HEK293 (cell line): ENCODE results near the gene C20orf144.

Experiments used
- INSM2 ChIP-seq: fragments of 450-650 bp; formaldehyde crosslinking; IDR thresholded peaks from 2 replicates; pipeline ENCODE4 v1.5.1; 2016; ENCODE audit warnings: missing biosample characterization, missing genetic modification characterization
- KLF17 ChIP-seq: fragments of 450-650 bp; formaldehyde crosslinking; IDR thresholded peaks from 2 replicates; pipeline ENCODE4 v1.5.1; 2016; ENCODE audit warnings: missing biosample characterization, missing genetic modification characterization
- KLF8 ChIP-seq: fragments of 450-650 bp; formaldehyde crosslinking; IDR thresholded peaks from 2 replicates; pipeline ENCODE4 v1.5.1; 2016; ENCODE audit warnings: missing biosample characterization, missing genetic modification characterization
- MYNN ChIP-seq: fragments of 450-650 bp; formaldehyde crosslinking; IDR thresholded peaks from 2 replicates; pipeline ENCODE4 v1.5.1; 2016; ENCODE audit warnings: missing biosample characterization, missing genetic modification characterization, borderline replicate concordance
- PBX3 ChIP-seq: sonication (generic); formaldehyde crosslinking; IDR thresholded peaks from 2 replicates; pipeline ENCODE4 v1.8.1; 2022; ENCODE audit warnings: mild to moderate bottlenecking, moderate library complexity, missing genetic modification reagents
- YY1 ChIP-seq: fragments of 450-650 bp; formaldehyde crosslinking; IDR thresholded peaks from 2 replicates; pipeline ENCODE4 v1.5.1; 2018; ENCODE audit warnings: missing biosample characterization, missing genetic modification characterization
- ZBTB17 ChIP-seq: fragments of 450-650 bp; formaldehyde crosslinking; IDR thresholded peaks from 2 replicates; pipeline ENCODE4 v1.5.1; 2016; ENCODE audit warnings: missing biosample characterization, missing genetic modification characterization
- ZEB2 ChIP-seq: fragments of 450-650 bp; formaldehyde crosslinking; IDR thresholded peaks from 2 replicates; pipeline ENCODE4 v1.5.1; 2016; ENCODE audit warnings: missing biosample characterization, missing genetic modification characterization
- ZFHX2 ChIP-seq: fragments of 450-650 bp; formaldehyde crosslinking; conservative IDR thresholded peaks from 2 replicates; pipeline ENCODE4 v1.5.1; 2016; ENCODE audit warnings: missing biosample characterization, missing genetic modification characterization
- ZFP37 ChIP-seq: fragments of 450-650 bp; formaldehyde crosslinking; IDR thresholded peaks from 2 replicates; pipeline ENCODE4 v1.5.1; 2016; ENCODE audit warnings: missing biosample characterization, missing genetic modification characterization
- ZIC2 ChIP-seq: fragments of 450-650 bp; formaldehyde crosslinking; IDR thresholded peaks from 2 replicates; pipeline ENCODE4 v1.5.1; 2016; ENCODE audit warnings: missing biosample characterization, missing genetic modification characterization
- ZNF391 ChIP-seq: fragments of 450-650 bp; formaldehyde crosslinking; IDR thresholded peaks from 2 replicates; pipeline ENCODE4 v1.5.1; 2016; ENCODE audit warnings: low read depth, missing biosample characterization, missing genetic modification characterization, borderline replicate concordance
- ZNF560 ChIP-seq: fragments of 450-650 bp; formaldehyde crosslinking; IDR thresholded peaks from 2 replicates; pipeline ENCODE4 v1.5.1; 2017; ENCODE audit warnings: missing biosample characterization, missing genetic modification characterization, borderline replicate concordance
- ZNF561 ChIP-seq: fragments of 450-650 bp; IDR thresholded peaks from 2 replicates; pipeline ENCODE4 v1.5.1; 2018; ENCODE audit warnings: missing biosample characterization, missing genetic modification characterization, borderline replicate concordance
- ZNF585B ChIP-seq: fragments of 450-650 bp; formaldehyde crosslinking; IDR thresholded peaks from 2 replicates; pipeline ENCODE4 v1.5.1; 2016; ENCODE audit warnings: missing biosample characterization, missing genetic modification characterization
- ZNF621 ChIP-seq: fragments of 450-650 bp; formaldehyde crosslinking; IDR thresholded peaks from 2 replicates; pipeline ENCODE4 v1.5.1; 2017; ENCODE audit warnings: missing biosample characterization, missing genetic modification characterization
- ZNF629 ChIP-seq: fragments of 450-650 bp; formaldehyde crosslinking; IDR thresholded peaks from 2 replicates; pipeline ENCODE4 v1.5.1; 2017; ENCODE audit warnings: missing biosample characterization, missing genetic modification characterization
- ZNF654 ChIP-seq: fragments of 450-650 bp; formaldehyde crosslinking; IDR thresholded peaks from 2 replicates; pipeline ENCODE4 v1.5.1; 2016; ENCODE audit warnings: low read depth, missing biosample characterization, missing genetic modification characterization
- ZNF670 ChIP-seq: fragments of 450-650 bp; formaldehyde crosslinking; IDR thresholded peaks from 2 replicates; pipeline ENCODE4 v1.5.1; 2016; ENCODE audit warnings: missing biosample characterization, missing genetic modification characterization, low read depth
- ZXDB ChIP-seq: fragments of 450-650 bp; formaldehyde crosslinking; IDR thresholded peaks from 2 replicates; pipeline ENCODE4 v1.5.1; 2016; ENCODE audit warnings: missing biosample characterization, missing genetic modification characterization
- TF ChIP-seq, protein P1 (sequence below): fragments of 450-650 bp; IDR thresholded peaks from 2 replicates; pipeline ENCODE4 v1.5.1; 2018; ENCODE audit warnings: missing biosample characterization, mild to moderate bottlenecking, missing genetic modification characterization
- TF ChIP-seq, protein P2 (sequence below): fragments of 450-650 bp; formaldehyde crosslinking; conservative IDR thresholded peaks from 2 replicates; pipeline ENCODE4 v1.5.1; 2016; ENCODE audit warnings: low read depth, missing biosample characterization, missing genetic modification characterization
- TF ChIP-seq, protein P3 (sequence below): fragments of 450-650 bp; formaldehyde crosslinking; IDR thresholded peaks from 2 replicates; pipeline ENCODE4 v1.5.1; 2016; ENCODE audit warnings: missing biosample characterization, missing genetic modification characterization
- TF ChIP-seq, protein P4 (sequence below): fragments of 450-650 bp; formaldehyde crosslinking; IDR thresholded peaks from 2 replicates; pipeline ENCODE4 v1.5.1; 2016; ENCODE audit warnings: missing biosample characterization, missing genetic modification characterization

Gene C20orf144

GRCh38 chr20:33653218-33653899 is 8.8 kb upstream of the C20orf144 start (continued):
- TF ChIP-seq ZNF561 (tag by site-specific recombination) (peak; percentile 99), ZNF670 (tag by site-specific recombination) (no peak), ZNF654 (tag by site-specific recombination) (peak; percentile 90), KLF17 (tag by site-specific recombination) (0 out of 2 replicates have a peak, but pooled peaks have one; percentile 37), ZIC2 (no peak; the same call in 1 of the 2 replicates), ZFHX2 (no peak), ZNF391 (tag by site-specific recombination) (peak; percentile 54; the same call in 1 of the 2 replicates), ZNF560 (tag by site-specific recombination) (no peak), ZEB2 (tag by site-specific recombination) (peak; percentile 56; the same call in 1 of the 2 replicates), ZNF629 (peak; percentile 37; the same call in 1 of the 2 replicates), MYNN (no peak), ZBTB17 (tag by site-specific recombination) (peak; percentile 41; the same call in 1 of the 2 replicates), PBX3 (CRISPR knock-in tag) (no peak), ZNF621 (tag by site-specific recombination) (no peak), ZNF585B (tag by site-specific recombination) (no peak), ZFP37 (tag by site-specific recombination) (peak; percentile 49; the same call in 1 of the 2 replicates), INSM2 (no peak), ZXDB (tag by site-specific recombination) (no peak), KLF8 (tag by site-specific recombination) (no peak), YY1 (0 out of 2 replicates have a peak, but pooled peaks have one; percentile 33)
- TF ChIP-seq, protein P1, sequence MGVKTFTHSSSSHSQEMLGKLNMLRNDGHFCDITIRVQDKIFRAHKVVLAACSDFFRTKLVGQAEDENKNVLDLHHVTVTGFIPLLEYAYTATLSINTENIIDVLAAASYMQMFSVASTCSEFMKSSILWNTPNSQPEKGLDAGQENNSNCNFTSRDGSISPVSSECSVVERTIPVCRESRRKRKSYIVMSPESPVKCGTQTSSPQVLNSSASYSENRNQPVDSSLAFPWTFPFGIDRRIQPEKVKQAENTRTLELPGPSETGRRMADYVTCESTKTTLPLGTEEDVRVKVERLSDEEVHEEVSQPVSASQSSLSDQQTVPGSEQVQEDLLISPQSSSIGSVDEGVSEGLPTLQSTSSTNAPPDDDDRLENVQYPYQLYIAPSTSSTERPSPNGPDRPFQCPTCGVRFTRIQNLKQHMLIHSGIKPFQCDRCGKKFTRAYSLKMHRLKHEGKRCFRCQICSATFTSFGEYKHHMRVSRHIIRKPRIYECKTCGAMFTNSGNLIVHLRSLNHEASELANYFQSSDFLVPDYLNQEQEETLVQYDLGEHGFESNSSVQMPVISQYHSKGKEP (tag by site-specific recombination), result no peak
- TF ChIP-seq, protein P2, sequence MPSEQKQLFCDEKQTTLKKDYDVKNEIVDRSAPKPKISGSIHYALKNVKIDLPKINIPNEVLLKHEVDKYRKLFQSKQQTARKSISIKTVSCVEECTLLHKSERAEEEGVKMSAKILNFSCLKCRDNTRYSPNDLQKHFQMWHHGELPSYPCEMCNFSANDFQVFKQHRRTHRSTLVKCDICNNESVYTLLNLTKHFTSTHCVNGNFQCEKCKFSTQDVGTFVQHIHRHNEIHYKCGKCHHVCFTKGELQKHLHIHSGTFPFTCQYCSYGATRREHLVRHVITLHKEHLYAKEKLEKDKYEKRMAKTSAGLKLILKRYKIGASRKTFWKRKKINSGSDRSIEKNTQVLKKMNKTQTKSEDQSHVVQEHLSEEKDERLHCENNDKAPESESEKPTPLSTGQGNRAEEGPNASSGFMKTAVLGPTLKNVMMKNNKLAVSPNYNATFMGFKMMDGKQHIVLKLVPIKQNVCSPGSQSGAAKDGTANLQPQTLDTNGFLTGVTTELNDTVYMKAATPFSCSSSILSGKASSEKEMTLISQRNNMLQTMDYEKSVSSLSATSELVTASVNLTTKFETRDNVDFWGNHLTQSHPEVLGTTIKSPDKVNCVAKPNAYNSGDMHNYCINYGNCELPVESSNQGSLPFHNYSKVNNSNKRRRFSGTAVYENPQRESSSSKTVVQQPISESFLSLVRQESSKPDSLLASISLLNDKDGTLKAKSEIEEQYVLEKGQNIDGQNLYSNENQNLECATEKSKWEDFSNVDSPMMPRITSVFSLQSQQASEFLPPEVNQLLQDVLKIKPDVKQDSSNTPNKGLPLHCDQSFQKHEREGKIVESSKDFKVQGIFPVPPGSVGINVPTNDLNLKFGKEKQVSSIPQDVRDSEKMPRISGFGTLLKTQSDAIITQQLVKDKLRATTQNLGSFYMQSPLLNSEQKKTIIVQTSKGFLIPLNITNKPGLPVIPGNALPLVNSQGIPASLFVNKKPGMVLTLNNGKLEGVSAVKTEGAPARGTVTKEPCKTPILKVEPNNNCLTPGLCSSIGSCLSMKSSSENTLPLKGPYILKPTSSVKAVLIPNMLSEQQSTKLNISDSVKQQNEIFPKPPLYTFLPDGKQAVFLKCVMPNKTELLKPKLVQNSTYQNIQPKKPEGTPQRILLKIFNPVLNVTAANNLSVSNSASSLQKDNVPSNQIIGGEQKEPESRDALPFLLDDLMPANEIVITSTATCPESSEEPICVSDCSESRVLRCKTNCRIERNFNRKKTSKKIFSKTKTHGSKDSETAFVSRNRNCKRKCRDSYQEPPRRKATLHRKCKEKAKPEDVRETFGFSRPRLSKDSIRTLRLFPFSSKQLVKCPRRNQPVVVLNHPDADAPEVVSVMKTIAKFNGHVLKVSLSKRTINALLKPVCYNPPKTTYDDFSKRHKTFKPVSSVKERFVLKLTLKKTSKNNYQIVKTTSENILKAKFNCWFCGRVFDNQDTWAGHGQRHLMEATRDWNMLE, result no peak
- TF ChIP-seq, protein P3, sequence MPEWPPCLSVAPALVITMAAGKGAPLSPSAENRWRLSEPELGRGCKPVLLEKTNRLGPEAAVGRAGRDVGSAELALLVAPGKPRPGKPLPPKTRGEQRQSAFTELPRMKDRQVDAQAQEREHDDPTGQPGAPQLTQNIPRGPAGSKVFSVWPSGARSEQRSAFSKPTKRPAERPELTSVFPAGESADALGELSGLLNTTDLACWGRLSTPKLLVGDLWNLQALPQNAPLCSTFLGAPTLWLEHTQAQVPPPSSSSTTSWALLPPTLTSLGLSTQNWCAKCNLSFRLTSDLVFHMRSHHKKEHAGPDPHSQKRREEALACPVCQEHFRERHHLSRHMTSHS (tag by site-specific recombination), result no peak
- TF ChIP-seq, protein P4, sequence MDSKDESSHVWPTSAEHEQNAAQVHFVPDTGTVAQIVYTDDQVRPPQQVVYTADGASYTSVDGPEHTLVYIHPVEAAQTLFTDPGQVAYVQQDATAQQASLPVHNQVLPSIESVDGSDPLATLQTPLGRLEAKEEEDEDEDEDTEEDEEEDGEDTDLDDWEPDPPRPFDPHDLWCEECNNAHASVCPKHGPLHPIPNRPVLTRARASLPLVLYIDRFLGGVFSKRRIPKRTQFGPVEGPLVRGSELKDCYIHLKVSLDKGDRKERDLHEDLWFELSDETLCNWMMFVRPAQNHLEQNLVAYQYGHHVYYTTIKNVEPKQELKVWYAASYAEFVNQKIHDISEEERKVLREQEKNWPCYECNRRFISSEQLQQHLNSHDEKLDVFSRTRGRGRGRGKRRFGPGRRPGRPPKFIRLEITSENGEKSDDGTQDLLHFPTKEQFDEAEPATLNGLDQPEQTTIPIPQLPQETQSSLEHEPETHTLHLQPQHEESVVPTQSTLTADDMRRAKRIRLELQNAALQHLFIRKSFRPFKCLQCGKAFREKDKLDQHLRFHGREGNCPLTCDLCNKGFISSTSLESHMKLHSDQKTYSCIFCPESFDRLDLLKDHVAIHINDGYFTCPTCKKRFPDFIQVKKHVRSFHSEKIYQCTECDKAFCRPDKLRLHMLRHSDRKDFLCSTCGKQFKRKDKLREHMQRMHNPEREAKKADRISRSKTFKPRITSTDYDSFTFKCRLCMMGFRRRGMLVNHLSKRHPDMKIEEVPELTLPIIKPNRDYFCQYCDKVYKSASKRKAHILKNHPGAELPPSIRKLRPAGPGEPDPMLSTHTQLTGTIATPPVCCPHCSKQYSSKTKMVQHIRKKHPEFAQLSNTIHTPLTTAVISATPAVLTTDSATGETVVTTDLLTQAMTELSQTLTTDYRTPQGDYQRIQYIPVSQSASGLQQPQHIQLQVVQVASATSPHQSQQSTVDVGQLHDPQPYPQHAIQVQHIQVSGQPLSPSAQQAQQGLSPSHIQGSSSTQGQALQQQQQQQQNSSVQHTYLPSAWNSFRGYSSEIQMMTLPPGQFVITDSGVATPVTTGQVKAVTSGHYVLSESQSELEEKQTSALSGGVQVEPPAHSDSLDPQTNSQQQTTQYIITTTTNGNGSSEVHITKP (tag by site-specific recombination), result no peak
